Measurements from ENCODE around the gene RAI1. TPM values are rescaled to one million over a fixed set of nuclear protein-coding genes. Genes with fewer than 3 reads are reported as not detected.
A peak's percentile ranks its signal among the peaks of the same experiment; 100 is the strongest.

Gene RAI1
- total and polyA plus RNA-seq, 9 donors = 1.5 to 57.7 (median 35.3) TPM

DNA sequence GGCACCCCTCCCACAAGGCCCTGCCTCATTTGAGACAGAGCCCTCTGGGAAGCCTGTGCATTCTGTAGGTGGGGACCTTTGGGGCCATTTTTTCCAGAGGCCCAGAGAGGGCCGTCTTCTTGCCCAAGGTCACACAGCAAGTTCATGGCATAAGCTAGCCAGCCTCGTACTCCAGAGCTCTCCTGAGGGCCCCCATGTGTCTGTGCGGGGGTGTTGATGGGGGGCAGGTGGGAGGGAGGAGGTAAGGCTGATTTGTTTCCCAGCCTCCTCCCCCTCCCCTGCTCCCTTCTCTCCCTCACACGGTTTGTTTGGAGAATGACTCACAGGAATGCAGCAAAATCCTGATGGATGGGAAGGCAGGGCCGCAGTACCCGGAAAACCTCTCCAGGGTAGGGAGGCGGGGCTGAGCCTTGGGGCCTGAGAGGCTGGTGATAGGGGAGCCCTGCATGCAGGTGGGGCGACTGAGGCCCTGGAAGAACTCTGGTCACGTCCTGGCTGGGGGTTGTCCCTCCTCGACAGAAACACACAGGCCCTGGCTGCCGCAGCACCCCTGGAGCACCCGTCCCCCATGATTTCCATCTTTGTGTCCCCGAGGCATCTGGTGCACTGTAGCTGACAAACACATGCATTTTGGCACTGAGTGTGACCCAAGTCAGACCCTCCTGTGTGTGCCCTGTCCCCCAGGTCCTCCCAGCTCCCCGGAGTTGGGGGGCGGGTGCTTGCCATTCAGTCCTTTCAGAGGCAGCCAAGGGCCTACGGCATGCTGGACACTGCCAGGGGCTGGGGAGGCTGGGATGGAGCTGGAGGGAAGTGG is 29.7 kb downstream of the RAI1 start:
- Histone ChIP-seq H3K9me3 (no peaks in the 10 kb centered on the region), H3K27ac (no peak overlapping the region), H3K27me3 (no peaks in the 10 kb centered on the region), H3K36me3 (no peaks in the 10 kb centered on the region), H3K4me1 (ENCODE audit: insufficient read depth) (peaks cover 9% of the 10 kb centered on the region), H3K4me3 (no peak overlapping the region)
- 28 to 32% (median 30%) methylated on average over 16 of the region's 16 CpGs for WGBS, 3 donors
- DNase-seq = peak in 4 of 5 donors; percentile 39 to 71 (median 57)
- TF ChIP-seq EP300 (IDR thresholded peaks at IDR 0.05) (no peak), POLR2A (IDR thresholded peaks at IDR 0.05) (no peak)
- TF ChIP-seq, protein P1, sequence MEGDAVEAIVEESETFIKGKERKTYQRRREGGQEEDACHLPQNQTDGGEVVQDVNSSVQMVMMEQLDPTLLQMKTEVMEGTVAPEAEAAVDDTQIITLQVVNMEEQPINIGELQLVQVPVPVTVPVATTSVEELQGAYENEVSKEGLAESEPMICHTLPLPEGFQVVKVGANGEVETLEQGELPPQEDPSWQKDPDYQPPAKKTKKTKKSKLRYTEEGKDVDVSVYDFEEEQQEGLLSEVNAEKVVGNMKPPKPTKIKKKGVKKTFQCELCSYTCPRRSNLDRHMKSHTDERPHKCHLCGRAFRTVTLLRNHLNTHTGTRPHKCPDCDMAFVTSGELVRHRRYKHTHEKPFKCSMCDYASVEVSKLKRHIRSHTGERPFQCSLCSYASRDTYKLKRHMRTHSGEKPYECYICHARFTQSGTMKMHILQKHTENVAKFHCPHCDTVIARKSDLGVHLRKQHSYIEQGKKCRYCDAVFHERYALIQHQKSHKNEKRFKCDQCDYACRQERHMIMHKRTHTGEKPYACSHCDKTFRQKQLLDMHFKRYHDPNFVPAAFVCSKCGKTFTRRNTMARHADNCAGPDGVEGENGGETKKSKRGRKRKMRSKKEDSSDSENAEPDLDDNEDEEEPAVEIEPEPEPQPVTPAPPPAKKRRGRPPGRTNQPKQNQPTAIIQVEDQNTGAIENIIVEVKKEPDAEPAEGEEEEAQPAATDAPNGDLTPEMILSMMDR (IDR thresholded peaks at IDR 0.05) = no peak
- intact Hi-C loops (cut with DNase I) = loop anchor here in 1 of 4 donors (10.0 kb wide), 1 partner anchor 1486 kb away; no protein-coding TSS in a partner anchor

DNA sequence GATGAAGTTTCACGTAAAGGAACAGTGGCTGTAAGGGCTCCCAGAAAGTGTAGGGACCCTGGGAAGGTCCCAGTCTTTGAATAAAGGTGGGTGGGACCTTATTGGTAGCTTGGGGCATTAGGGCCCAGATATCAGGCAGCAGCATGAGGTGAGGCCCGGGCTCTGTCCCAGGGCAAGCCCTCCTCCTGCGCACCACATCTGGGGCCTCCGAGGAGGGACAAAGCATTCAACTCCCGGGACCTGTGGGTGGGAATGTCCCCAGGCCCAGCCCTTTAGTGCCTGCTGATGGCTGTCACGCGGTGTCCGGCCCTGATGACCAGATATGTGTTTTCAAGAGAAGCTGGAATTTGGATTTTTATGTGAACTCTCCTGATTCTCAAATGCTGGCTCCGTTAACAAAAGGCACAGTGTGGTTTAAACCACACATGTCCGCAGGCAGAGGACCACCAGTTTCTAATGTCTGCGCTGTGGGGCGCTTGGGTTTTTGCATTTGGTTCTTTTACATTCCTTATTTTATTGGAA is 30.4 kb downstream of the RAI1 start:
- H3K4me3 ChIP-seq = no peak overlapping the region
- H3K27ac ChIP-seq = no peak overlapping the region
- no peaks in the 10 kb centered on the region for H3K36me3 ChIP-seq
- DNase-seq = no peak
- WGBS, 3 donors = 79 to 84% (median 82%) methylated on average over 12 of the region's 12 CpGs
- no peaks in the 10 kb centered on the region for H3K27me3 ChIP-seq
- H3K4me1 ChIP-seq (ENCODE audit: insufficient read depth) = peaks cover 10% of the 10 kb centered on the region
- TF ChIP-seq, protein P1 (IDR thresholded peaks at IDR 0.05) = no peak
- TF ChIP-seq POLR2A (IDR thresholded peaks at IDR 0.05) = no peak
- no peak for TF ChIP-seq EP300 (IDR thresholded peaks at IDR 0.05)
- intact Hi-C loops (cut with DNase I) = loop anchor here in 1 of 4 donors (10.0 kb wide), 1 partner anchor 1487 kb away; no protein-coding TSS in a partner anchor
- H3K9me3 ChIP-seq = no peaks in the 10 kb centered on the region

DNA sequence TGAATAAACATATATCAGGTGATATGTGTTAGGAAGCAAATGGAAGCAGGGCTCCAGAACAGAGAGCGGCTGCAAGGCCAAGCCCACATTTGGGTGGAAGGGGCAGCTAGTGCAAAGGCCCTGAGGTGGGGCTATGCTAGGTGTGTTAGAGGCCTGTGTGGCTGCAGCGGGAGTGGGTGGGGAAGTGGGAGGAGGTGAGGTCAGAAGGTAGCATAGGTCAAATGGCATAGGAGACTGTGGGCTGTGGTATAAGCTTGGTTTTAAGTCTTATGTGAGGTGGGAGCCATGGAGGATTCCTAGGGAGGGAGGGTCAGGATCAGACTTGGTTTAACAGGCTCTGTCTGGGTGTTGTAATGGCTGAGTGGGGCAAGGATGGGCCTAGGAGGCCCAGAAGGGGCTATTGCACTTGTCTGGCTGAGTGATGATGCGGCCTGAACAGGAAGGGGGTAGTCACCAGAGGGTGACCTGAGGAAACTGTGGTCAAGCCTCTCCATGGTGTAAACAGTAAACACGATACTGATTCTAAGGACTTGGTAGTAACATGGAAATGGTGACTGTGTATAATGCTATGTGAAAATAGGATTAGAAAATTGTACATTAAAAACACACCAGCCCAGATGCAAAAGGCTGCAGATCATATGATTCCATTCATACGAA is 31.1 kb downstream of the RAI1 start:
- TF ChIP-seq EP300 (IDR thresholded peaks at IDR 0.05) = no peak
- TF ChIP-seq, protein P1 (IDR thresholded peaks at IDR 0.05) = no peak
- TF ChIP-seq POLR2A (IDR thresholded peaks at IDR 0.05) = no peak
- H3K4me3 ChIP-seq = no peak overlapping the region
- intact Hi-C loops (cut with DNase I) = loop anchor here in 1 of 4 donors (10.0 kb wide), 1 partner anchor 1488 kb away; no protein-coding TSS in a partner anchor
- DNase-seq = no peak
- no peak overlapping the region for H3K27ac ChIP-seq
- no peaks in the 10 kb centered on the region for H3K27me3 ChIP-seq
- 88 to 91% (median 91%) methylated on average over 5 of the region's 5 CpGs for WGBS, 3 donors
- peaks cover 10% of the 10 kb centered on the region for H3K4me1 ChIP-seq (ENCODE audit: insufficient read depth)
- no peaks in the 10 kb centered on the region for H3K9me3 ChIP-seq
- H3K36me3 ChIP-seq = no peaks in the 10 kb centered on the region

DNA sequence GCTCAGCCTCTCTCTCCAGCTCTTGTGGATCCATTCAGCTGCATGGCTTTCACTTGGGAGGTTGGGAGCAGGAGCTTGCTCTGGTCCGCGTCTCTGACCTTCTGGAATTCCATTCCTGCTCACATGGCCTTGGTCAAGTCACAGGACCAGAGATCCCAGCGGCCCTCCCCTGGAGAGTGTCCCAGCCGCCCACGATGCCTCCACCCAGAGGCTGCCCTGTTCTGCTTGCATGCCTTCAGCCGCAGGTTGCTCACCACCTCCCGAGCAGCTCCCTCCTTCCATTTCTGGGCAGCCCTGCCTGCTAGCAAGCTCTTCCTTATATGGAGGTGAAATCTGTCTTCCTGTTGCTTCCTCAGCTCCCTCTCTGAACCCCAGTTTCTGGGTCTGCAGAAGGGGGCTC is 32.6 kb downstream of the RAI1 start:
- H3K4me1 ChIP-seq (ENCODE audit: insufficient read depth) = peaks cover 10% of the 10 kb centered on the region
- no peaks in the 10 kb centered on the region for H3K27me3 ChIP-seq
- WGBS, 3 donors = 13 to 21% (median 19%) methylated on average over 7 of the region's 7 CpGs
- DNase-seq = no peak
- H3K9me3 ChIP-seq = no peaks in the 10 kb centered on the region
- H3K4me3 ChIP-seq = peak overlapping the region; percentile 3
- no peaks in the 10 kb centered on the region for H3K36me3 ChIP-seq
- intact Hi-C loops (cut with DNase I) = loop anchor here in 1 of 4 donors (10.0 kb wide), 1 partner anchor 1489 kb away; no protein-coding TSS in a partner anchor
- no peak for TF ChIP-seq EP300 (IDR thresholded peaks at IDR 0.05)
- no peak for TF ChIP-seq POLR2A (IDR thresholded peaks at IDR 0.05)
- TF ChIP-seq, protein P1 (IDR thresholded peaks at IDR 0.05) = no peak
- no peak overlapping the region for H3K27ac ChIP-seq

Data from ovary (tissue), 9 donors.